ENCODE measurements around the gene DLX2.
"Not testable (repeated sequence)": the region's sequence is repeated elsewhere in the genome, so short reads cannot be mapped to it uniquely, and the experiment has no call there.

DLX2 gene

GRCh38 chr2:172102391-172103359 is at the start of gene DLX2:
Gene DLX2, minus strand, starts transcription at chr2:172102900. Its CDS starts 362 bp downstream, at chr2:172102538.
- peak within 1 kb of the TSS; percentile 37 for H3K4me3 ChIP-seq (ENCODE audit: low read depth, low read length)

- no peak overlapping the region for H3K4me3 ChIP-seq (ENCODE audit: low read depth, low read length)
Measured at GRCh38 chr2:172147944-172148650, 45.4 kb upstream of the DLX2 start.

DNA sequence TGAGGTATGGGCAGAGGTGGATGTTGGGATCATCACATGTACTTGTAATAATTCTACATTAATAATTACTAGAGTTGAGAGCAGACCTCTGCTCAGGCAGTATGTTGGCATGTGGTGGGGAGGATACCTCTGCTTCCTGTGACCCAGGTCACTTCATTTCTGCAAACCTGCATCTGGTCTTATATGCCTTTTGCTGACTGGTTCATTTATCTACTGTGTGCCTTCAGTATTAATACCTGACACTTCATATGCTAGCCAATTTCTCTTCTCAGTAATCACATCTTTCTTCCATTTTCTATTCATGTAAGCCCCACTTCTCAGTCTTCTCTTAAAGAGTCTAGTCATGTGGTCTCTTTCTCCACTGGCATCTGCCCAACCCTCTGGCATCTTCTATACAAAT is 41.1 kb upstream of the DLX2 start:
- H3K4me3 ChIP-seq (ENCODE audit: low read depth, low read length), result no peak overlapping the region

DNA sequence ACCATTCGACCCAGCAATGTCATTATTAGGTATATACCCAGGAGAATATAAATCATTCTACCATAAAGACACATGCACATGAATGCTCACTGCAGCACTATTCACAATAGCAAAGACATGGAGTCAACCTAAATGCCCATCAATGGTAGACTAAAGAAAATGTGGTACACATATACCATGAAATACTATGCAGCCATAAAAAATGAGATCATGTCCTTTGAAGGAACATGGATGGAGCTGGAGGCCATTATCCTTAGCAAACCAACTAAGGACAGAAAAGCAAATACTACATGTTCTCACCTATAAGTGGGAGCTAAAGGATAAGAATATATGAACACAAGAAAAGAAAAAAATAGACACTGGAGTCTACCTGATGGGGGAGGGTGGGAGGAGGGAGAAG is 36.0 kb upstream of the DLX2 start:
- not testable (repeated sequence) for H3K4me3 ChIP-seq (ENCODE audit: low read depth, low read length)

DNA sequence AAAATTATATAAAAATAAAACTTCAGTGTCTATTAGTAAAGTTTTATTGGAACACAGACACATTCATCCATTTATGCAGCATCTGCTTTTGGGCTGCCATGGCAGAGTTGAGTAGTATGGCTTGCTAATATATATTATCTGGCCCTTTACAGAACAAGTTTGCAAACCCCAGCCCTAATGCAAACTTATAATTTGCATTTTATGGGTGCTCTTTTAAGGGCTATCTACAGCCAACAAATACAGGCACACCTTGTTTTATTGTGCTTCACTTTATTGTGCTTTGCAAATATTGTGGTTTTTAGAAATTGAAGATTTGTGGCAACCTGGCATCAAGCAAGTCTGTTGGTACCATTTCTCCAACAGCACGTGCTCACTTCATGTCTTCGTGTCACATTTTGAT is 35.2 kb upstream of the DLX2 start:
- H3K4me3 ChIP-seq (ENCODE audit: low read depth, low read length), result no peak overlapping the region

GRCh38 chr2:172137109-172137508 is 34.4 kb upstream of the DLX2 start:
- H3K4me3 ChIP-seq (ENCODE audit: low read depth, low read length), result no peak overlapping the region

GRCh38 chr2:172135446-172135845 is 32.7 kb upstream of the DLX2 start:
- H3K4me3 ChIP-seq (ENCODE audit: low read depth, low read length), result no peak overlapping the region

GRCh38 chr2:172134270-172134669 is 31.6 kb upstream of the DLX2 start:
- no peak overlapping the region for H3K4me3 ChIP-seq (ENCODE audit: low read depth, low read length)

- no peak overlapping the region for H3K4me3 ChIP-seq (ENCODE audit: low read depth, low read length)
Measured at GRCh38 chr2:172131713-172132555, 29.2 kb upstream of the DLX2 start.

- no peak overlapping the region for H3K4me3 ChIP-seq (ENCODE audit: low read depth, low read length)
Measured at GRCh38 chr2:172129404-172129803, 26.7 kb upstream of the DLX2 start.

- H3K4me3 ChIP-seq (ENCODE audit: low read depth, low read length), result no peak overlapping the region
Measured at GRCh38 chr2:172128484-172128883, 25.8 kb upstream of the DLX2 start.

DNA sequence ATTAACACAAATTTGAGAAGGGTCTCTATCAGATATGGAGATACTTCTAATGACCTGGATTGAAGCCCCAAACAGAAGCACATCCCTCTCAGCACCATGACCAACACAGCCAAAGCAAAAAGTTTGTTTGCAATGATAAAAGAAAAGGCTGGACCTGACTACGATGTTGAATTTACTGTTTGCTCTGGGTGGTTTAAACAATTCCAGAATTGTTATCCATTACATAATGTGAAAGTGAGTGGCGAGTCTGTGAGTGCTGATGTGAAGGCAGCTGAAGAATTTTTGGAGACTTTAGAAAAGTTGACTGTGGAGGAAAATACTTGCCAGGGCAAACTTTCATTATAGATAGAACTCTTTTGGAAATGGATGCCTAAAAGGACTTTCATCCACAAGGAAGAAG is 17.4 kb upstream of the DLX2 start:
- no peak overlapping the region for H3K4me3 ChIP-seq (ENCODE audit: low read depth, low read length)

DNA sequence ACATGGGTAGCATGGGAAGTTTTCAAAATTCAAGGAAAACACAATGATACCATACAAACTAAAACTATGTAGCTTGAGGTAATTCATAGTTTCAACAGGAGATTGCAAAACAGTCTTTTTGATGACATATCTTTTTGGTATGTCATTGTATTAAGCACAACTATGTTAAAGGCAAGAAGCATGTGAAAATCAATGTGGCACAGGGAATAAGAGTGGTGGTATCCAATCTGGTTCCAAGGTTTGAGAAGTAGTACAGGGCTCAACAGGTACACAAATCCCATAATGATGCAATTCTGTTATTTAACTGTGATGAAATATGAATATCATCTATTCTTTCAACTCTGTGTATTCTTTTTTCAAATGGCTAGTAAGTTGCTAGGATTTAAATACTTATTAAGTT is 16.4 kb upstream of the DLX2 start:
- H3K4me3 ChIP-seq (ENCODE audit: low read depth, low read length), result no peak overlapping the region

DNA sequence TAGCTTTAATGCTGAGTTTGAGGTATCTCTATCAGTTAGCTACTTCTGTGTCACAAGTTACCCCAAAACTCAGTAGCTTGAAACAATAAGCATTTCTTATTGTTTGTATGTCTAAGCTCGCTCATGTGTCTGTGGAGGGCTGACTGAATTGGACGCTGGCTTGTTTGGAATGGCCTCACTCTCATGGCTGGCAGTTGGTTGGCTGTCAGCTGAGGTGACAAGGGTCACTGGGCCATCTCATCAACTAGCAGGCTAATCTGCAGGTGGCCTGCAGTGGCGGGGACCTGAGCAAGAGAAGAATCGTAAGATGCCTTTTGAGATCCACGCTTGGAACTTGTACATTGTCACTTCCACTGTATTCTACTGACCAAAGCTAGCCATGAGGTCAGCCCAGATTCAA is 13.4 kb upstream of the DLX2 start:
- H3K4me3 ChIP-seq (ENCODE audit: low read depth, low read length), result no peak overlapping the region

- no peak overlapping the region for H3K4me3 ChIP-seq (ENCODE audit: low read depth, low read length)
Measured at GRCh38 chr2:172114579-172114978, 11.9 kb upstream of the DLX2 start.

- not testable (repeated sequence) for H3K4me3 ChIP-seq (ENCODE audit: low read depth, low read length)
Measured at GRCh38 chr2:172114176-172114575, 11.5 kb upstream of the DLX2 start.

DNA sequence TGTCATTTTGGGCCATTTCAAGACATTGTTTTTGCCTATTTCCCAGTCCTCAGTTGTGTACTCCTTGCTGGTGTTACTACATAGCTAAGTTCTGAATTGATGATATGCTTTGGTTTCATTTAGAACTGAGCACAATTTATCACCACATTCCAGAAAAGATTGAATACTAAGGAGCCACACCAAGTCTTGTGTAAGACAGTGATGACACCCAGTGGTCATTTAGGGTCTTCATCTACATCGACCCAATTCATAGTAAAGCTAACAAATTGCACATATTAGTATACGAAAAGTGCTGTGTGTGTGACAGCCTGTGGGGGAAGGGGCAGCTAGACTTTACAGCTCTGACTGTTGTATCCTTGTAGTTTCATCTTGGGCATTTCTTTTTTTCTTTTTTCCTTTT is 10.9 kb upstream of the DLX2 start:
- no peak overlapping the region for H3K4me3 ChIP-seq (ENCODE audit: low read depth, low read length)

DNA sequence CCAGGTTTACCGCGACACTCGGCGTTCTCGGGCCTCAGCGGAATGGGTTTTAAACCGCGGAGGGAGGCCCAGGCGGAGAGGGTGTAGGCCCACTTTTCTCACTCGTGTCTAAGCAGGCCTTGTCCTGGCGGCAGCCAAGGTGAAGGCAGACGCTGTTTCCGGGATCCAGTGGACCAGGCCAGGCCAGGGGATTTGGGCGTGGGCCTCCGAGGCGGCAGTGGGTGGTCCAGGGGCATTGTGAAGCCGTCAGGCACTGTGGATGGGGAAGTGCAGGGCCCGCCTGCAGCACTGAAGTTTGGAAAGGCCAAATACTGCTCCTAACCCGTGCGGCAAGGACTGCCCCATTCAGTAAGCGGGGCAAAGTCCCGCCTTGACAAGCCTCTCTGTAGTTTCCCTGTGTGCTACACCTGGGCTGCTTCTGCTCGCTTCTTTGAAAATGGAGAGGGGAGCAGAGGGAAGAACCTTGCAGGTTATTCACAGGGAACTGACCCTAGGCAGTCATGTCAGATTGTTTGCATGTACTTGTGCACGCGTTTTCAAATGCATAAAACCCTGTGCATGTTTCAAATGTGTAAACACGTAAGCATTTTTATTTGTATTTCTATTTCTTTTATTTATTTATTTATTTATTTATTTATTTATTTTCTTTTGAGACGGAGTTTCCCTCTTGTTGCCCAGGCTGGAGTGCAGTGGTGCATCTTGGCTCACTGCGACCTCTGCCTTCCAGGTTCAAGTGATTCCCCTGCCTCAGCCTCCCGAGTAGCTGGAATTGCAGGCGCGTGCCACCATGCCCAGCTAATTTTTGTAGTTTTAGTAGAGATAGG is 7.5 kb upstream of the DLX2 start:
- no peak overlapping the region for H3K4me3 ChIP-seq (ENCODE audit: low read depth, low read length)

DNA sequence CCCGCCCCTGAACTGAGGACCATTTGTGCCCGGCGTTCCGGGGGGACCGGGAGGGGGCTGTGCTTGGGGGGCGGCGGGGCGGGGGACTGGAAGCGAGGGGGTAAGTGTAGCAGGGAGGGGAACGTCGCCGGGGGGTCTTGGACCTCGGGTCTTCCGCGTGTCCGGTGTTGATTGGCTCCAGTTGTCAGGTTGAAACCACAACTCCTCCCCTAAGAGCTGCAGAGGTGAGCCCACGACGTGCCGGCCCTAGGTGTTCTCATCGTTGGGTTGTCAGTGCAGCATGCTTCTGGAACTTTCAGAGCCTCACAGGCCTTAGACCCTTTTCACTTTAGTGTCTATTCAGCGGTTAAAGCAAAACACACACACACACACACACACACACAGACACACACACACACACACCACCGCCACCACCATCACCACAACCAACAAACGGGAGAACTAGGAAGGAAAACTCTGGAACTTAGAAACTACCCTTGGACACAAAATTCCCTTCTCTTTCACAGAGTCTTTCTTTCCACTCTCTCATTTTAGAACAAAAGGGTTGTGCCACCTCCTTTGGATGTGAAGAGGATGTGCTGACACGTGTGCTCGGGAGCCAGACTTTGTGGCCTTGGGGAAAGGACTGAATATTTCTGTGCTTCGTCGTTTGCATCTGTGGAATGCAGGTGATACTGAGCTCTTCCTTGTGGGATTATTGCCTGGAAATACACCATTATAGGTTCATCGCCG is 6.7 kb upstream of the DLX2 start:
- no peak overlapping the region for H3K4me3 ChIP-seq (ENCODE audit: low read depth, low read length)

DNA sequence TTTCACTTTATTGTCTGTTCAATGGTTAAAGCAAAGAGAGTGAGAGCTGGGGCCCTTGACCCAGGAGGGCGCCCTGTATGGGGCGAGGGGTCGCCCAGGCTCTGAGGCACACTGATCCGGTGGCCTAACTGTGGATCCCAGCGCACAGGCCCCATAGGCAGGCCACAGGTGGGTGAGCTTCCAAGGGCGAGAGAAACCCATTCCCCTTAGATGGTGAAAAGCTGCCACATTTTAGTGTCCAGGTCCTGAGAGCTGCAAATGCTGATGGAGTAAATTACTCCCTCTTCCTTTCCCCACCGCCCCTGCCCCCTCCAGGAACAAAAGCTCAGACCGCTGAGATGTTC is 5.9 kb upstream of the DLX2 start:
- no peak overlapping the region for H3K4me3 ChIP-seq (ENCODE audit: low read depth, low read length)
